ENCODE results near the gene CRELD2. TPM values are rescaled to one million over a fixed set of nuclear protein-coding genes. Genes with fewer than 3 reads are reported as not detected.

CRELD2 gene
- total RNA-seq, 2 donors from 2014 or later, result 55.1 to 70.1 TPM

GRCh38 chr22:49933236-49934159, 15.1 kb downstream of the CRELD2 start:
- WGBS, result 73% methylated on average over 27 of the region's 27 CpGs
- no peak for DNase-seq (ENCODE audit: low spot score)
- Histone ChIP-seq H3K9me3 (no peaks in the 10 kb centered on the region), H3K27ac (peak overlapping the region; percentile 94 to 95), H3K4me1 (replicated peaks) (peaks cover 22% of the 10 kb centered on the region), H3K27me3 (replicated peaks; ENCODE audit: insufficient read depth) (no peaks in the 10 kb centered on the region), H3K36me3 (no peaks in the 10 kb centered on the region), H3K4me3 (no peak overlapping the region)
- intact Hi-C loops (cut with DNase I), result loop anchor here (10.0 kb wide), 1 partner anchor 271 kb away; the partner anchor contains the start of gene SELENOO
- TF ChIP-seq POLR2AphosphoS5 (IDR thresholded peaks at IDR 0.05) (peak; percentile 25), POLR2A (IDR thresholded peaks at IDR 0.05) (no peak)

- 74% methylated on average over 24 of the region's 24 CpGs for WGBS
- DNase-seq (ENCODE audit: low spot score), result peak; percentile 71
- intact Hi-C loops (cut with DNase I), result loop anchor here (10.0 kb wide), 1 partner anchor 270 kb away; the partner anchor contains the start of gene SELENOO
These were observed 15.9 kb downstream of the CRELD2 start for GRCh38 chr22:49934160-49934890.

GRCh38 chr22:49934891-49935557, 16.6 kb downstream of the CRELD2 start:
- intact Hi-C loops (cut with DNase I), result loop anchor here (10.0 kb wide), 1 partner anchor 270 kb away; the partner anchor contains the start of gene SELENOO
- Histone ChIP-seq H3K4me3 (peak overlapping the region; percentile 40 to 44), H3K4me1 (replicated peaks) (peaks cover 22% of the 10 kb centered on the region), H3K9me3 (no peaks in the 10 kb centered on the region), H3K36me3 (no peaks in the 10 kb centered on the region), H3K27ac (peak overlapping the region; percentile 94 to 95), H3K27me3 (replicated peaks; ENCODE audit: insufficient read depth) (no peaks in the 10 kb centered on the region)
- peak; percentile 76 for DNase-seq (ENCODE audit: low spot score)
- 27% methylated on average over 15 of the region's 56 CpGs for WGBS
- no peak for TF ChIP-seq POLR2AphosphoS5 (IDR thresholded peaks at IDR 0.05)

More at GRCh38 chr22:49934160-49934890, 15.9 kb downstream of the CRELD2 start:
- Histone ChIP-seq H3K27ac (peak overlapping the region; percentile 94 to 95), H3K9me3 (no peaks in the 10 kb centered on the region), H3K36me3 (no peaks in the 10 kb centered on the region), H3K4me1 (replicated peaks) (peaks cover 22% of the 10 kb centered on the region), H3K27me3 (replicated peaks; ENCODE audit: insufficient read depth) (no peaks in the 10 kb centered on the region), H3K4me3 (peak overlapping the region; percentile 40 to 44)
- TF ChIP-seq CTCF (IDR thresholded peaks at IDR 0.05) (no peak), POLR2A (IDR thresholded peaks at IDR 0.05) (peak; percentile 16), POLR2AphosphoS5 (IDR thresholded peaks at IDR 0.05) (peak; percentile 65)

GRCh38 chr22:49935561-49935960, 17.1 kb downstream of the CRELD2 start:
- 0% methylated on average over 3 of the region's 16 CpGs for WGBS
- H3K27ac ChIP-seq, result peak overlapping the region; percentile 94 to 95
- H3K4me3 ChIP-seq, result peak overlapping the region; percentile 40 to 44
- H3K27me3 ChIP-seq (replicated peaks; ENCODE audit: insufficient read depth), result no peaks in the 10 kb centered on the region
- H3K36me3 ChIP-seq, result no peaks in the 10 kb centered on the region
- H3K9me3 ChIP-seq, result no peaks in the 10 kb centered on the region
- intact Hi-C loops (cut with DNase I), result loop anchor here (10.0 kb wide), 1 partner anchor 269 kb away; the partner anchor contains the start of gene SELENOO
- H3K4me1 ChIP-seq (replicated peaks), result peaks cover 21% of the 10 kb centered on the region
- TF ChIP-seq POLR2A (IDR thresholded peaks at IDR 0.05) (no peak), POLR2AphosphoS5 (IDR thresholded peaks at IDR 0.05) (no peak), CTCF (IDR thresholded peaks at IDR 0.05) (no peak)
- no peak for DNase-seq (ENCODE audit: low spot score)

GRCh38 chr22:49936018-49936972, 17.9 kb downstream of the CRELD2 start:
- Histone ChIP-seq H3K4me3 (peak overlapping the region; percentile 40 to 44), H3K36me3 (no peaks in the 10 kb centered on the region), H3K9me3 (no peaks in the 10 kb centered on the region), H3K27ac (peak overlapping the region; percentile 94 to 95), H3K27me3 (replicated peaks; ENCODE audit: insufficient read depth) (no peaks in the 10 kb centered on the region), H3K4me1 (replicated peaks) (peaks cover 18% of the 10 kb centered on the region)
- TF ChIP-seq POLR2A (IDR thresholded peaks at IDR 0.05) (peak; percentile 58), CTCF (IDR thresholded peaks at IDR 0.05) (no peak), POLR2AphosphoS5 (IDR thresholded peaks at IDR 0.05) (peak; percentile 64)
- DNase-seq (ENCODE audit: low spot score), result peak; percentile 80
- intact Hi-C loops (cut with DNase I), result loop anchor here (2.0 to 10.0 kb wide), 2 partner anchors 23 to 269 kb away; partner anchors contain the start of gene SELENOO
- WGBS, result 19% methylated on average over 20 of the region's 52 CpGs

All from prostate gland (tissue), 2 donors.